Nephron (organoid): ENCODE data around the gene KLHL21.

Experiments
- H3K27ac Mint-ChIP-seq, 3 experiments: 2 replicates each; pipeline ENCODE4 v1.8.0; 2020; ENCODE audit warnings: mixed read lengths in 3 of 3, mild to moderate bottlenecking in 2 of 3, moderate library complexity in 1 of 3
- H3K27me3 Mint-ChIP-seq: 2 replicates; pipeline ENCODE4 v1.8.0; 2021; ENCODE audit warnings: low read depth, mild to moderate bottlenecking, moderate library complexity, mixed read lengths
- H3K36me3 Mint-ChIP-seq: 2 replicates; pipeline ENCODE4 v1.8.0; 2020; ENCODE audit warnings: low read depth, mixed read lengths
- H3K4me1 Mint-ChIP-seq: 2 replicates; pipeline ENCODE4 v1.8.0; 2020; ENCODE audit warnings: mixed read lengths
- H3K4me3 Mint-ChIP-seq, 3 experiments: 2 replicates each; pipeline ENCODE4 v1.8.0; 2020; ENCODE audit warnings: mild to moderate bottlenecking in 3 of 3, mixed read lengths in 3 of 3, moderate library complexity in 2 of 3
- H3K9me3 Mint-ChIP-seq: 2 replicates; pipeline ENCODE4 v1.8.0; 2020; ENCODE audit warnings: mixed read lengths
- CTCF ChIP-seq, 3 experiments: fragments of 200-600 bp; sonication (generic); IDR thresholded peaks; one replicate each; pipeline ENCODE4 v1.5.0; 2021; ENCODE audit warnings: antibody characterized with exemption in 3 of 3; ENCODE audit not compliant: unreplicated experiment in 3 of 3

KLHL21 gene

GRCh38 chr1:6632588-6633514, 30.2 kb upstream of the KLHL21 start:
- Mint-ChIP-seq H3K36me3 (peaks cover 54% of the 10 kb centered on the region), H3K9me3 (no peaks in the 10 kb centered on the region), H3K4me3 (no peak overlapping the region), H3K27me3 (no peaks in the 10 kb centered on the region), H3K27ac (no peak overlapping the region), H3K4me1 (peaks cover 36% of the 10 kb centered on the region)
- no peak for TF ChIP-seq CTCF (IDR thresholded peaks at IDR 0.05; ENCODE audit: unreplicated experiment in 3 of 3)

GRCh38 chr1:6631058-6631457, 28.4 kb upstream of the KLHL21 start:
- Mint-ChIP-seq H3K4me3 (no peak overlapping the region), H3K27me3 (no peaks in the 10 kb centered on the region), H3K9me3 (no peaks in the 10 kb centered on the region), H3K27ac (no peak overlapping the region), H3K4me1 (peaks cover 37% of the 10 kb centered on the region), H3K36me3 (peaks cover 46% of the 10 kb centered on the region)
- no peak for TF ChIP-seq CTCF (IDR thresholded peaks at IDR 0.05; ENCODE audit: unreplicated experiment in 3 of 3)

- no peak for TF ChIP-seq CTCF (IDR thresholded peaks at IDR 0.05; ENCODE audit: unreplicated experiment in 3 of 3)
- Mint-ChIP-seq H3K9me3 (no peaks in the 10 kb centered on the region), H3K4me1 (peaks cover 39% of the 10 kb centered on the region), H3K4me3 (no peak overlapping the region), H3K36me3 (peaks cover 41% of the 10 kb centered on the region), H3K27ac (no peak overlapping the region), H3K27me3 (no peaks in the 10 kb centered on the region)
These were observed 27.4 kb upstream of the KLHL21 start for GRCh38 chr1:6630027-6630426.

GRCh38 chr1:6628971-6629479, 26.4 kb upstream of the KLHL21 start:
- Mint-ChIP-seq H3K27me3 (no peaks in the 10 kb centered on the region), H3K9me3 (no peaks in the 10 kb centered on the region)

GRCh38 chr1:6627841-6628545, 25.3 kb upstream of the KLHL21 start:
- Mint-ChIP-seq H3K27me3 (no peaks in the 10 kb centered on the region), H3K9me3 (no peaks in the 10 kb centered on the region), H3K4me1 (peaks cover 27% of the 10 kb centered on the region), H3K36me3 (peaks cover 45% of the 10 kb centered on the region), H3K4me3 (peak overlapping the region; percentile 91 to 98 (median 98)), H3K27ac (peak overlapping the region; percentile 62 to 85 (median 82))
- TF ChIP-seq CTCF (IDR thresholded peaks at IDR 0.05; ENCODE audit: unreplicated experiment in 3 of 3) = no peak

More at GRCh38 chr1:6628971-6629479, 26.4 kb upstream of the KLHL21 start:
- Mint-ChIP-seq H3K4me3 (no peak overlapping the region), H3K27ac (no peak overlapping the region), H3K36me3 (peaks cover 42% of the 10 kb centered on the region), H3K4me1 (peaks cover 34% of the 10 kb centered on the region)
- TF ChIP-seq CTCF (IDR thresholded peaks at IDR 0.05; ENCODE audit: unreplicated experiment in 3 of 3) = no peak
